Measurements from ENCODE around the gene VPS16. TPM values are rescaled to one million over a fixed set of nuclear protein-coding genes. Genes with fewer than 3 reads are reported as not detected.
A peak's percentile ranks its signal among the peaks of the same experiment; 100 is the strongest.

VPS16 gene
- total RNA-seq, 4 donors from 2014 or later: 17.9 to 51.3 (median 31.9) TPM

- TF ChIP-seq CTCF (IDR thresholded peaks at IDR 0.05) (no peak), EP300 (IDR thresholded peaks at IDR 0.05) (peak in 1 of 2 donors; percentile 31)
- H3K27me3 ChIP-seq: peaks cover 0 to 11% of the 10 kb centered on the region in 2 donors
- peak; percentile 52 to 65 for DNase-seq (ENCODE audit: low spot score in 2 of 2)
Observed at GRCh38 chr20:2814587-2815051, 25.9 kb upstream of the VPS16 start, which contains the start of gene C20orf141. Gene C20orf141 (plus strand): TSS chr20:2814987. CDS start chr20:2815185, 198 bp downstream.

GRCh38 chr20:2815242-2815900 is 25.2 kb upstream of the VPS16 start:
- no peak for TF ChIP-seq EP300 (IDR thresholded peaks at IDR 0.05)
- no peak for TF ChIP-seq CTCF (IDR thresholded peaks at IDR 0.05)
- peaks cover 0 to 18% (median 2%) of the 10 kb centered on the region in 4 donors for H3K4me1 ChIP-seq
- WGBS, 2 donors: 89 to 91% methylated on average over 8 of the region's 8 CpGs
- H3K36me3 ChIP-seq: no peaks in the 10 kb centered on the region
- H3K27me3 ChIP-seq: peaks cover 0 to 17% of the 10 kb centered on the region in 2 donors
- H3K27ac ChIP-seq: no peak overlapping the region
- peaks cover 0 to 32% (median 4%) of the 10 kb centered on the region in 4 donors for H3K9me3 ChIP-seq
- no peak for DNase-seq (ENCODE audit: low spot score in 2 of 2)
- no peak overlapping the region for H3K4me3 ChIP-seq

More at GRCh38 chr20:2814587-2815051, 25.9 kb upstream of the VPS16 start, which contains the start of gene C20orf141:
- 28 to 36% methylated on average over 4 to 5 of the region's 5 CpGs for WGBS, 2 donors
- H3K4me1 ChIP-seq: peaks cover 0 to 11% (median 2%) of the 10 kb centered on the region in 4 donors
- no peak within 1 kb of the TSS for H3K27ac ChIP-seq
- no peak within 1 kb of the TSS for H3K4me3 ChIP-seq
- peaks cover 0 to 37% (median 4%) of the 10 kb centered on the region in 4 donors for H3K9me3 ChIP-seq
- no peaks in the 10 kb centered on the region for H3K36me3 ChIP-seq

- TF ChIP-seq POLR2A (IDR thresholded peaks at IDR 0.05) (no peak), EP300 (IDR thresholded peaks at IDR 0.05) (no peak), CTCF (IDR thresholded peaks at IDR 0.05) (no peak)
- no peaks in the 10 kb centered on the region for H3K36me3 ChIP-seq
- DNase-seq (ENCODE audit: low spot score in 2 of 2): no peak
- WGBS, 2 donors: 65 to 71% methylated on average over 8 to 9 of the region's 10 CpGs
- peaks cover 0 to 26% (median 4%) of the 10 kb centered on the region in 4 donors for H3K4me1 ChIP-seq
- no peak within 1 kb of the TSS for H3K27ac ChIP-seq
- H3K4me3 ChIP-seq: no peak within 1 kb of the TSS
- H3K27me3 ChIP-seq: peaks cover 0 to 24% of the 10 kb centered on the region in 2 donors
- H3K9me3 ChIP-seq: peaks cover 0 to 24% (median 4%) of the 10 kb centered on the region in 4 donors
Observed at GRCh38 chr20:2816030-2816582, 24.4 kb upstream of the VPS16 start, which contains the start of gene TMEM239. Gene TMEM239 (plus strand): TSS chr20:2816364. CDS start chr20:2816555, 191 bp downstream.

GRCh38 chr20:2816583-2817340 is 23.8 kb upstream of the VPS16 start:
- peaks cover 0 to 31% of the 10 kb centered on the region in 2 donors for H3K27me3 ChIP-seq

More at GRCh38 chr20:2816583-2817340, 23.8 kb upstream of the VPS16 start:
- Histone ChIP-seq H3K9me3 (peaks cover 0 to 18% (median 3%) of the 10 kb centered on the region in 4 donors), H3K4me3 (no peak overlapping the region), H3K36me3 (no peaks in the 10 kb centered on the region), H3K27ac (no peak overlapping the region), H3K4me1 (peaks cover 0 to 32% (median 6%) of the 10 kb centered on the region in 4 donors)
- DNase-seq (ENCODE audit: low spot score in 2 of 2): no peak
- WGBS, 2 donors: 77 to 83% methylated on average over 11 to 20 of the region's 20 CpGs
- TF ChIP-seq EP300 (IDR thresholded peaks at IDR 0.05) (no peak), POLR2A (IDR thresholded peaks at IDR 0.05) (no peak), CTCF (IDR thresholded peaks at IDR 0.05) (no peak)
